ENCODE results near the gene CENPV. TPM values are rescaled to one million over a fixed set of nuclear protein-coding genes. Genes with fewer than 3 reads are reported as not detected.

The CENPV gene
- total and polyA plus RNA-seq, 2 of the 13 experiments (the other 11 are each of a cell fraction or from before 2014, with no cell fraction given) = 193 to 292 TPM

GRCh38 chr17:16353317-16354174 lies at the start of gene CENPV (continued):
- TF ChIP-seq ZNF761 (CRISPR knock-in tag; conservative IDR thresholded peaks at IDR 0.05) (0 out of 2 replicates have a peak, but pooled peaks have one; percentile 60), ZNF121 (CRISPR knock-in tag; IDR thresholded peaks at IDR 0.05) (0 out of 2 replicates have a peak, but pooled peaks have one; percentile 54), CERS6 (CRISPR knock-in tag; IDR thresholded peaks at IDR 0.05) (0 out of 2 replicates have a peak, but pooled peaks have one; percentile 37), NRL (CRISPR knock-in tag; IDR thresholded peaks at IDR 0.05; ENCODE audit: borderline replicate concordance) (peak; percentile 54), ZBTB38 (CRISPR knock-in tag; IDR thresholded peaks at IDR 0.05) (peak; percentile 41), ZNF414 (CRISPR knock-in tag; IDR thresholded peaks at IDR 0.05) (no peak), TFDP1 (CRISPR knock-in tag; IDR thresholded peaks at IDR 0.05; ENCODE audit: borderline replicate concordance) (peak; percentile 60; the same call in 1 of the 2 replicates), ZNF280B (CRISPR knock-in tag; IDR thresholded peaks at IDR 0.05; ENCODE audit: borderline replicate concordance) (0 out of 2 replicates have a peak, but pooled peaks have one; percentile 56), ZNF800 (CRISPR knock-in tag; IDR thresholded peaks at IDR 0.05) (0 out of 2 replicates have a peak, but pooled peaks have one; percentile 63), ZNF292 (CRISPR knock-in tag; IDR thresholded peaks at IDR 0.05; ENCODE audit: borderline replicate concordance, low read depth) (no peak), ZSCAN25 (CRISPR knock-in tag; IDR thresholded peaks at IDR 0.05) (peak; percentile 37; the same call in 1 of the 2 replicates), HOXA3 (CRISPR knock-in tag; IDR thresholded peaks at IDR 0.05) (no peak), PRDM15 (CRISPR knock-in tag; IDR thresholded peaks at IDR 0.05) (no peak), KAT2B (IDR thresholded peaks at IDR 0.05; ENCODE audit: borderline replicate concordance, low read depth, low read length) (no peak), ZNF17 (CRISPR knock-in tag; IDR thresholded peaks at IDR 0.05) (no peak), CHCHD3 (CRISPR knock-in tag; IDR thresholded peaks at IDR 0.05) (no peak), ZNF790 (CRISPR knock-in tag; IDR thresholded peaks at IDR 0.05; ENCODE audit: borderline replicate concordance) (peak; percentile 40; the same call in 1 of the 2 replicates)

Data from HepG2 (cell line).